Lower leg skin (tissue), 4 donors: Measurements from ENCODE around the gene GLIS2. TPM values are rescaled to one million over a fixed set of nuclear protein-coding genes. Genes with fewer than 3 reads are reported as not detected.

Experiments
- DNase-seq, 2 donors: peaks; one replicate each; pipeline ENCODE4 v3.0.0-alpha.2; 2019; ENCODE audit warnings: low spot score in 2 of 2
- H3K4me3 ChIP-seq: fragments of 200-600 bp; sonication (generic); 2 replicates; pipeline ENCODE4 v1.5.1; 2017; ENCODE audit warnings: mild to moderate bottlenecking, low read depth; ENCODE audit not compliant: poor library complexity, severe bottlenecking
- CTCF ChIP-seq, 3 donors: fragments of 450-650 bp; IDR thresholded peaks; one replicate each; pipeline ENCODE4 v1.5.1; 2016; ENCODE audit warnings: antibody characterized with exemption in 3 of 3, mild to moderate bottlenecking in 3 of 3, moderate library complexity in 2 of 3
- POLR2A ChIP-seq, 2 donors: fragments of 450-650 bp; IDR thresholded peaks; one replicate each; pipeline ENCODE4 v1.6.1; 2016 to 2017; ENCODE audit warnings: antibody characterized with exemption in 2 of 2, mild to moderate bottlenecking in 1 of 2, moderate library complexity in 1 of 2
- WGBS, 2 donors: methylation state at CpG; one replicate each; pipeline ENCODE4 v1.1.5; 2018; 5-methylcytosine and 5-hydroxymethylcytosine counted together
- intact Hi-C: fragments of 100-400 bp; cut with DNase I; formaldehyde crosslinking; loops from one replicate; pipeline ENCODE4 v1.15.0; 2023; ENCODE audit warnings: low total_unique reads
- total RNA-seq, 4 donors: library from RNA; depleted of rRNA; stranded (reverse); fragments of >200 nt; gene quantifications; one replicate each; pipeline ENCODE4 v1.1.0, GENCODE V29; 2016

The GLIS2 gene
- total RNA-seq, 4 donors from 2014 or later: 1.3 to 2.6 (median 2.2) TPM

GRCh38 chr16:4386451-4386805, 70.6 kb downstream of the GLIS2 start:
- intact Hi-C loops: no loop called here
- 48 to 51% methylated on average over 5 to 8 of the region's 8 CpGs for WGBS, 2 donors
- TF ChIP-seq CTCF (IDR thresholded peaks at IDR 0.05): no peak
- TF ChIP-seq POLR2A (IDR thresholded peaks at IDR 0.05): no peak
- no peak overlapping the region for H3K4me3 ChIP-seq
- DNase-seq: no peak

GRCh38 chr16:4386951-4387565, 71.2 kb downstream of the GLIS2 start:
- 65 to 79% methylated on average over 5 to 9 of the region's 10 CpGs for WGBS, 2 donors
- no peak overlapping the region for H3K4me3 ChIP-seq
- no peak for DNase-seq
- no peak for TF ChIP-seq POLR2A (IDR thresholded peaks at IDR 0.05)
- TF ChIP-seq CTCF (IDR thresholded peaks at IDR 0.05): no peak
- intact Hi-C loops: no loop called here

- H3K4me3 ChIP-seq: no peak overlapping the region
- no peak for TF ChIP-seq CTCF (IDR thresholded peaks at IDR 0.05)
- TF ChIP-seq POLR2A (IDR thresholded peaks at IDR 0.05): no peak
- 87 to 89% methylated on average over 20 of the region's 20 CpGs for WGBS, 2 donors
- no peak for DNase-seq
- intact Hi-C loops: no loop called here
These were observed 71.9 kb downstream of the GLIS2 start for GRCh38 chr16:4387781-4388180.

DNA sequence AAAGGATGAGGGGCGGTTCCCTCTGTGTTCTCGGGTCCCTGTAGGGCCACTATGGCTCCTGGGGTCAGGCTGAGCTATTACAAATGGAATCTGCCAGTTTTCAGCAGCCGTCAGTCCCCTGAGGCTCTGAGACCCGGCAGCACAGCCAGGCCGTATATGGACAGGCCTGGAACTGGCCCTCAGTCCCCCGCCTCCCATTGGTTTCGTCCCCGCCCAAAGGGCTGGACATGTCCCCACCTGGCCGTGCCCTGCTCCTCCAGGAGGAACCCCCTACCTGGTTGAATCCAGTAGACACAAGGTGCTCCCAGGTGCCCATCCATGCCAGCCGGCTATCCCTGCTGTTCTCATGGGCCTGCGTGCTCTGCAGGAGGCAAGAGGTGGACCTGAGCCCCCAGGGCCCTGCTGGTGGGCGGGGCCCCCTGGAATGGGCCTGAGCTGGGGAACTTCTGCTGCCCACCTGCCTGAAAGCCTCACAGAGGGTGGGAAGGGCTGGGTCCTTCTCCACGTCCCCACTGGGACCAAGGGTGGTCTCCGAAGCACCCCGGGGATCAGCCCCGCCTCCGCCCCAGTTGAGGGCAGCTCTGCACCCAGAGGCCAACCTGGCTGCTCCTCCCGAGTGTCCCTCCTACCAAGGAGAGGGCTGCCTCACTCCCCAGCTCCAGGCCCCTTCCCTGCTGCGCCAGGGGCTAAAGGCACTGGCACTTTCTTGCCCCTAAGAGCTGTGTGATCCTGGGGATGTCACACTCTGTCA, 72.6 kb downstream of the GLIS2 start:
- DNase-seq: no peak
- TF ChIP-seq POLR2A (IDR thresholded peaks at IDR 0.05) (no peak), CTCF (IDR thresholded peaks at IDR 0.05) (no peak)
- no peak overlapping the region for H3K4me3 ChIP-seq
- WGBS, 2 donors: 71 to 87% methylated on average over 13 to 18 of the region's 19 CpGs
- intact Hi-C loops: no loop called here

Other genes with a start within 250 kb of the GLIS2 start
- gene ADCY9, start 199.6 kb upstream of the GLIS2 start, total RNA-seq: 10 to 100 TPM; 13.1 to 25.1 (median 18.5) TPM
- gene SRL, start 74.0 kb upstream of the GLIS2 start, total RNA-seq: 1 to 10 TPM in 1 of 4 donors, under 1 TPM in 3; 0.04 to 1.0 (median 0.55) TPM
- gene TFAP4, start 43.0 kb upstream of the GLIS2 start, total RNA-seq: 10 to 100 TPM in 3 of 4 donors, 1 to 10 TPM in 1; 10.0 to 14.2 (median 12.3) TPM
- gene PAM16, start 35.3 kb downstream of the GLIS2 start, total RNA-seq: 10 to 100 TPM; 26.2 to 64.5 (median 40.9) TPM
- gene VASN, start 55.8 kb downstream of the GLIS2 start, total RNA-seq: 10 to 100 TPM; 35.6 to 52.8 (median 46.7) TPM
- 10 to 100 TPM; 18.4 to 39.0 (median 22.7) TPM for gene CORO7, start 100.5 kb downstream of the GLIS2 start, total RNA-seq
- gene DNAJA3, start 109.8 kb downstream of the GLIS2 start, total RNA-seq: 10 to 100 TPM; 37.4 to 44.1 (median 40.8) TPM
- gene NMRAL1, start 158.6 kb downstream of the GLIS2 start, total RNA-seq: 10 to 100 TPM; 51.9 to 72.8 (median 58.2) TPM
- gene HMOX2, start 160.3 kb downstream of the GLIS2 start, total RNA-seq: 10 to 100 TPM; 48.8 to 70.6 (median 59.0) TPM
- 10 to 100 TPM in 3 of 4 donors, 1 to 10 TPM in 1; 9.9 to 18.4 (median 15.0) TPM for gene CDIP1, start 222.7 kb downstream of the GLIS2 start, total RNA-seq
- gene C16orf96, start 240.3 kb downstream of the GLIS2 start, total RNA-seq: under 1 TPM; 0.08 to 0.49 (median 0.29) TPM